ENCODE data around the gene NSUN2.
"Not testable (repeated sequence)": the region's sequence is repeated elsewhere in the genome, so short reads cannot be mapped to it uniquely, and the experiment has no call there.

Gene NSUN2

GRCh38 chr5:6656680-6657079 is 23.8 kb upstream of the NSUN2 start:
- peaks cover 5% of the 10 kb centered on the region for H3K36me3 ChIP-seq (ENCODE audit: control insufficient read depth, insufficient read depth, low read length)
- no peak overlapping the region for H3K4me3 ChIP-seq (replicated peaks; ENCODE audit: low read depth, low read length)
- no peak for TF ChIP-seq CTCF (IDR thresholded peaks at IDR 0.05; ENCODE audit: insufficient read depth, low read length, poor library complexity, severe bottlenecking)
- H3K27me3 ChIP-seq (replicated peaks; ENCODE audit: control insufficient read depth, insufficient read depth, low read length) = no peaks in the 10 kb centered on the region
- no peak for DNase-seq (ENCODE audit: extremely low read depth, insufficient read length)

- DNase-seq (ENCODE audit: extremely low read depth, insufficient read length) = no peak
- Histone ChIP-seq H3K36me3 (ENCODE audit: control insufficient read depth, insufficient read depth, low read length) (peaks cover 5% of the 10 kb centered on the region), H3K4me3 (replicated peaks; ENCODE audit: low read depth, low read length) (no peak overlapping the region), H3K27me3 (replicated peaks; ENCODE audit: control insufficient read depth, insufficient read depth, low read length) (no peaks in the 10 kb centered on the region)
- TF ChIP-seq CTCF (IDR thresholded peaks at IDR 0.05; ENCODE audit: insufficient read depth, low read length, poor library complexity, severe bottlenecking) = no peak
Observed at GRCh38 chr5:6655432-6655831, 22.6 kb upstream of the NSUN2 start.

- peak; percentile 73 for DNase-seq (ENCODE audit: extremely low read depth, insufficient read length)
Observed at GRCh38 chr5:6652025-6652424, 19.2 kb upstream of the NSUN2 start.

GRCh38 chr5:6649681-6650080 is 16.8 kb upstream of the NSUN2 start:
- no peak for DNase-seq (ENCODE audit: extremely low read depth, insufficient read length)
- Histone ChIP-seq H3K27me3 (replicated peaks; ENCODE audit: control insufficient read depth, insufficient read depth, low read length) (no peaks in the 10 kb centered on the region), H3K36me3 (ENCODE audit: control insufficient read depth, insufficient read depth, low read length) (peaks cover 2% of the 10 kb centered on the region), H3K4me3 (replicated peaks; ENCODE audit: low read depth, low read length) (no peak overlapping the region)
- no peak for TF ChIP-seq CTCF (IDR thresholded peaks at IDR 0.05; ENCODE audit: insufficient read depth, low read length, poor library complexity, severe bottlenecking)

More at GRCh38 chr5:6652025-6652424, 19.2 kb upstream of the NSUN2 start:
- Histone ChIP-seq H3K4me3 (replicated peaks; ENCODE audit: low read depth, low read length) (no peak overlapping the region), H3K27me3 (replicated peaks; ENCODE audit: control insufficient read depth, insufficient read depth, low read length) (no peaks in the 10 kb centered on the region), H3K36me3 (ENCODE audit: control insufficient read depth, insufficient read depth, low read length) (no peaks in the 10 kb centered on the region; the same call in 1 of the 2 replicates)
- no peak for TF ChIP-seq CTCF (IDR thresholded peaks at IDR 0.05; ENCODE audit: insufficient read depth, low read length, poor library complexity, severe bottlenecking)

GRCh38 chr5:6649186-6649585 is 16.3 kb upstream of the NSUN2 start:
- no peaks in the 10 kb centered on the region for H3K27me3 ChIP-seq (replicated peaks; ENCODE audit: control insufficient read depth, insufficient read depth, low read length)
- no peak for TF ChIP-seq CTCF (IDR thresholded peaks at IDR 0.05; ENCODE audit: insufficient read depth, low read length, poor library complexity, severe bottlenecking)
- no peak for DNase-seq (ENCODE audit: extremely low read depth, insufficient read length)
- peaks cover 2% of the 10 kb centered on the region for H3K36me3 ChIP-seq (ENCODE audit: control insufficient read depth, insufficient read depth, low read length)
- no peak overlapping the region for H3K4me3 ChIP-seq (replicated peaks; ENCODE audit: low read depth, low read length)

- DNase-seq (ENCODE audit: extremely low read depth, insufficient read length); H3K4me3 ChIP-seq (replicated peaks; ENCODE audit: low read depth, low read length); H3K36me3 ChIP-seq (ENCODE audit: control insufficient read depth, insufficient read depth, low read length); H3K27me3 ChIP-seq (replicated peaks; ENCODE audit: control insufficient read depth, insufficient read depth, low read length): not testable (repeated sequence)
Observed at GRCh38 chr5:6645571-6646362, 12.9 kb upstream of the NSUN2 start.
